Psoas muscle (tissue), 8 donors: ENCODE data around the gene TAF4. TPM values are rescaled to one million over a fixed set of nuclear protein-coding genes. Genes with fewer than 3 reads are reported as not detected.

Experiments used
- ATAC-seq, 4 donors: fragments of 200-7000 bp; cut with Tn5 transposase; one replicate each; pipeline ENCODE4 v1.9.1; 2020; ENCODE audit warnings: moderate library complexity in 3 of 4, mild to moderate bottlenecking in 2 of 4
- DNase-seq, 2 donors: peaks; one replicate each; pipeline ENCODE4 v3.0.0-alpha.2; 2020
- H3K27ac ChIP-seq: fragments of 200-600 bp; one replicate; pipeline ENCODE4 v1.8.0; 2022
- H3K27me3 ChIP-seq, 3 donors: fragments of 200-600 bp in 1 of 3; one replicate each; pipeline versions ENCODE4 v1.6.1 to v1.8.0; 2013 to 2022; ENCODE audit warnings: low read length in 2 of 3, mild to moderate bottlenecking in 2 of 3, moderate library complexity in 1 of 3; ENCODE audit not compliant: insufficient read depth in 3 of 3
- H3K36me3 ChIP-seq, 2 donors: fragments of 200-600 bp in 1 of 2; one replicate each; pipeline versions ENCODE4 v1.6.1 to v1.8.0; 2013 to 2022; ENCODE audit warnings: low read depth in 1 of 2, mild to moderate bottlenecking in 1 of 2, moderate library complexity in 1 of 2; ENCODE audit not compliant: insufficient read depth in 1 of 2
- H3K4me1 ChIP-seq: fragments of 200-600 bp; one replicate; pipeline ENCODE4 v1.8.0; 2022
- H3K4me3 ChIP-seq: fragments of 200-600 bp; one replicate; pipeline ENCODE4 v1.8.0; 2022; ENCODE audit warnings: mild to moderate bottlenecking
- H3K9me3 ChIP-seq: fragments of 200-600 bp; one replicate; pipeline ENCODE4 v1.8.0; 2022
- WGBS, 3 donors: extraction: QIAGEN DNeasy Blood & Tissue Kit; methylation state at CpG; one replicate each; pipeline versions ENCODE4 v1.1.6 to v1.1.7; 2013; 5-methylcytosine and 5-hydroxymethylcytosine counted together
- intact Hi-C, 2 donors: fragments of 100-400 bp; cut with DNase I; formaldehyde crosslinking; loops; one replicate each; pipeline versions ENCODE4 v1.11.0 to v1.14.2; 2022
- polyA plus RNA-seq, 3 donors: library from polyadenylated mRNA; stranded (reverse); fragments of 200-250 nt; gene quantifications; one replicate each; pipeline ENCODE4 v1.2.3, GENCODE V29; 2013
- total RNA-seq, 4 donors: library from RNA; stranded (reverse); fragmentation: NEBNext Ultra II Directional in 2 of 4; extraction: Animal tissue kit (Norgen Biotek cat#: 25700) in 2 of 4; gene quantifications; one replicate each; pipeline versions ENCODE4 v1.2.1 to v1.2.4, GENCODE V29; 2021 to 2023
- TF ChIP-seq, protein P1 (sequence below): fragments of 200-600 bp; IDR thresholded peaks from one replicate; pipeline ENCODE4 v1.8.0; 2022; ENCODE audit warnings: antibody characterized with exemption
- donor health status: healthy with polysubstance abuse.
- donor health status: DM: no; HTN: no; CAD: no; lungs with moderate emphysema.
- donor health status: Bipolar disorder and iron deficiency.
- donor health status: healthy.
- donor health status: DM: yes; HTN: yes; CAD: no.
- donor health status: DM: no; HTN: no; CAD: no.
- donor health status: DM: no; HTN: no; CAD: no.
- donor health status: DM: yes; HTN: yes; CAD: no.

TAF4 gene
- total and polyA plus RNA-seq, 7 donors: 2.8 to 17.7 (median 10.7) TPM

DNA sequence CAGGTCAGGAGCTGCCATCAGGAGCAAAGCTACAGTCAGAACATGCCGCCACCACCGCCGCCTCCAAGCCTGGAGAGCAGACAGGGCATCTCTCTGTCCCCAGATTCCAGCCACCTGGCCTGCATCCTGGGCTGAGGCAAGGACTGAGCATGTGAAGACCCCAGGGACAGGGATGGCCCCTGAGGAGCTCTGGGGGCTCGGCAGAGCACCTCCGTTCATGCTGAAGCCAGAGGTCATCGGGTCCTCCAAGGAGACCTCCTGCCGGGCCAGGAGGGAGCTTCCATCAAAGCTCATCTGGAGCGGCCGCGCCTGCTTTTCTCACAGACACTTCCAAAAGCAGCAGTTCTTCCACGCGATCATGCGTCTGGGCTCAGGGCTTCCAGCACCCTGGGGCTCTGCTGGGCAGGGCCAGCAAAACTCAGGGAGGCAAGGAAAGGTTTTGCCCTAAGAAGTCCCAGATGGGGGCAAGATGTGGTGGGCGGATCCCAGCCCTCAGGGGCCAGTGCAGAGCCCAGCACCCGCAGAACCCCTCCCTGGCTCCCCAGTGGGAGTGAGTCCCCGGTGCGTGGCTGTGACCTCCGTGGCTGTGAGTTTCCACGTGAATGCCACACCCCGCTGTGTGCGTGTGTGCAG, 138.4 kb downstream of the TAF4 start:
- Histone ChIP-seq H3K9me3 (no peaks in the 10 kb centered on the region), H3K4me1 (no peaks in the 10 kb centered on the region), H3K36me3 (no peaks in the 10 kb centered on the region), H3K4me3 (no peak overlapping the region), H3K27ac (no peak overlapping the region), H3K27me3 (no peaks in the 10 kb centered on the region)
- DNase-seq: peak in 1 of 2 donors; percentile 38
- TF ChIP-seq, protein P1, sequence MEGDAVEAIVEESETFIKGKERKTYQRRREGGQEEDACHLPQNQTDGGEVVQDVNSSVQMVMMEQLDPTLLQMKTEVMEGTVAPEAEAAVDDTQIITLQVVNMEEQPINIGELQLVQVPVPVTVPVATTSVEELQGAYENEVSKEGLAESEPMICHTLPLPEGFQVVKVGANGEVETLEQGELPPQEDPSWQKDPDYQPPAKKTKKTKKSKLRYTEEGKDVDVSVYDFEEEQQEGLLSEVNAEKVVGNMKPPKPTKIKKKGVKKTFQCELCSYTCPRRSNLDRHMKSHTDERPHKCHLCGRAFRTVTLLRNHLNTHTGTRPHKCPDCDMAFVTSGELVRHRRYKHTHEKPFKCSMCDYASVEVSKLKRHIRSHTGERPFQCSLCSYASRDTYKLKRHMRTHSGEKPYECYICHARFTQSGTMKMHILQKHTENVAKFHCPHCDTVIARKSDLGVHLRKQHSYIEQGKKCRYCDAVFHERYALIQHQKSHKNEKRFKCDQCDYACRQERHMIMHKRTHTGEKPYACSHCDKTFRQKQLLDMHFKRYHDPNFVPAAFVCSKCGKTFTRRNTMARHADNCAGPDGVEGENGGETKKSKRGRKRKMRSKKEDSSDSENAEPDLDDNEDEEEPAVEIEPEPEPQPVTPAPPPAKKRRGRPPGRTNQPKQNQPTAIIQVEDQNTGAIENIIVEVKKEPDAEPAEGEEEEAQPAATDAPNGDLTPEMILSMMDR: no peak
- ATAC-seq: no peak
- intact Hi-C loops: no loop called here
- WGBS, 3 donors: 83 to 88% (median 84%) methylated on average over 21 of the region's 21 CpGs

DNA sequence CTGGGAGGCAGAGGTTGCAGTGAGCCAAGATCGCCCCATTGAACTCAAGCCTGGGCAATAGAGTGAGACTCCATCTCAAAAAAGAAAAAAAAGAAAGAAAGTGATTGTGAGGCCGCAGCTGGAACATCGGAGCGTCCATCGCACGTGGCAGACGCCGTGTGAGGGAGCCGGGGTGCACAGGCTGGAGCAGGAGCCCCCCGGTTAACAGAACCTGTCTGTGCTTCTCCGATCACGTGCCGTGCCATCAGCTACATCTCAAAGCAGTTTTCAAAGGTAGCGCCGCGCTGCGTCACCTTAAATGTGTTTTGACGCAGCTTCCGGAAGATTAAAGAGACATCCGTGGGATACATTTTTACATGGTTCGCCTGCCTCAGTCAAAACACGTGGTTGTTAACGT, 138.9 kb downstream of the TAF4 start:
- no peaks in the 10 kb centered on the region for H3K27me3 ChIP-seq
- intact Hi-C loops: no loop called here
- TF ChIP-seq, protein P1: no peak
- H3K4me1 ChIP-seq: no peaks in the 10 kb centered on the region
- H3K9me3 ChIP-seq: no peaks in the 10 kb centered on the region
- no peak overlapping the region for H3K27ac ChIP-seq
- H3K4me3 ChIP-seq: no peak overlapping the region
- peak in 1 of 2 donors; percentile 7 for DNase-seq
- no peaks in the 10 kb centered on the region for H3K36me3 ChIP-seq
- no peak for ATAC-seq
- WGBS, 3 donors: 90 to 93% (median 91%) methylated on average over 23 of the region's 23 CpGs

DNA sequence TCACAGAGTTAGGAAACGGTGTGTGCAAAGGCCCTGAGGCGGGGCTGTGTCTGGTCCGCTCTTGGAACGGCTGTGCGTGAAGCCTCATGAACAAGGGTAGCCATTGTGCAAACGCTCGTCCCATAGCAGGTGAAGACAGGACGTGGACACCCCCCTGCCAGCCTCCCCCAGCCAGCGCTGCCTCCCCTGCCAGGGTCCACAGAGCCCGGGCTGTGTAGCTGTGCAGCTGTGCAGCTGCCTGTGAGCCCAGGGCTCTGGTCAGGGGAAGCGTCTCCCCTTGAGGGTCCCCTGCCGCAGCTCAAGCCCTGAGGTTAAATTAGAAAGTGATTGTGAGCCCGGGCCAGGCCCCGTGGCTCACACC, 139.4 kb downstream of the TAF4 start:
- Histone ChIP-seq H3K4me1 (no peaks in the 10 kb centered on the region), H3K27ac (no peak overlapping the region), H3K36me3 (no peaks in the 10 kb centered on the region), H3K4me3 (no peak overlapping the region), H3K27me3 (no peaks in the 10 kb centered on the region), H3K9me3 (no peaks in the 10 kb centered on the region)
- 86 to 87% (median 86%) methylated on average over 14 of the region's 14 CpGs for WGBS, 3 donors
- no peak for ATAC-seq
- intact Hi-C loops: no loop called here
- TF ChIP-seq, protein P1: no peak
- peak in 1 of 2 donors; percentile 30 for DNase-seq

DNA sequence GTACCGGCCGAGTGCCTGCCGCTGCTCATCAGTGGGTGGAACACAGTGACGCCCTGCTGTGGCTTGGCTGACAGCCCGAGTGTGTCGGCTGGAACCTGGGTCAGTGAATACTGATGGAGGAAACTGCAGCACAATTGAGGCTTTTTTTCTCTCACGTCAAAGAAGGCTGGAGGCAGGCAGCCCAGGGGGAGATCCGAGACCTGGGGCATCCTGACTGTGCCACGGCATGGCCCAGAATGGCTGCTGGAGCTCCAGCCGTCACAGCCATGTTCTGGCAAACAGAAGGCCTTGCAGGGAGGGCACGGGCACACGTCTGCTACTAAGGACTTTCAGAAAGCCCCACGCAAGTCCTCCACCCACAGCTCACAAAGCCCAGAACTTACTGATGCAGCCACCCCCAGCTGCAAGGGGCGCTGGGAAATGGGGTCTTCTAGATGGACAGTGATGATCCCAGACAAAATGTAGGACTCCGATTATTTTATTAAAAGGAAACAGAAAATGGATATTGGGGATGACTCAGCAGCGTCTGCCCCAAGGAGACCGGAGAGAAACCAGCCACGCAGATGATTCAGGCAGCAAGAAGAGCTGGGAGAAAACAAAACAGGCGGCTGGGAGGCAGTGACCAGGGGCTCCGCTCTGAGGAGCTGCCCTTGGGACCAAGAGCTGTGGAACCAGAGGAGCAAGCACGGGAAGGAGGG, 140.0 kb downstream of the TAF4 start:
- ATAC-seq (no peak), DNase-seq (peak in 1 of 2 donors; percentile 36)
- WGBS, 3 donors: 80 to 87% (median 81%) methylated on average over 21 of the region's 21 CpGs
- Histone ChIP-seq H3K4me1 (no peaks in the 10 kb centered on the region), H3K9me3 (no peaks in the 10 kb centered on the region), H3K27ac (no peak overlapping the region), H3K27me3 (no peaks in the 10 kb centered on the region), H3K4me3 (no peak overlapping the region), H3K36me3 (no peaks in the 10 kb centered on the region)
- TF ChIP-seq, protein P1: no peak
- intact Hi-C loops: no loop called here
